Upper lobe of left lung (tissue), 4 donors: ENCODE results near the gene SPOCK3.

Source experiments
- CTCF ChIP-seq, 6 experiments: fragments of 450-650 bp in 4 of 6; fragments of 200-600 bp in 2 of 6; sonication (generic) in 2 of 6; IDR thresholded peaks; one replicate each; pipeline ENCODE4 v1.5.1; 2016 to 2019; ENCODE audit warnings: antibody characterized with exemption in 6 of 6
- EP300 ChIP-seq, 4 donors: sonication (generic); formaldehyde crosslinking; IDR thresholded peaks; one replicate each; pipeline ENCODE4 v1.5.1; 2017; ENCODE audit warnings: antibody characterized with exemption in 4 of 4, control low read depth in 2 of 4
- POLR2AphosphoS5 ChIP-seq, 2 donors: sonication (generic); formaldehyde crosslinking; IDR thresholded peaks; one replicate each; pipeline ENCODE4 v1.5.1; 2017; ENCODE audit warnings: antibody characterized with exemption in 2 of 2

DNA sequence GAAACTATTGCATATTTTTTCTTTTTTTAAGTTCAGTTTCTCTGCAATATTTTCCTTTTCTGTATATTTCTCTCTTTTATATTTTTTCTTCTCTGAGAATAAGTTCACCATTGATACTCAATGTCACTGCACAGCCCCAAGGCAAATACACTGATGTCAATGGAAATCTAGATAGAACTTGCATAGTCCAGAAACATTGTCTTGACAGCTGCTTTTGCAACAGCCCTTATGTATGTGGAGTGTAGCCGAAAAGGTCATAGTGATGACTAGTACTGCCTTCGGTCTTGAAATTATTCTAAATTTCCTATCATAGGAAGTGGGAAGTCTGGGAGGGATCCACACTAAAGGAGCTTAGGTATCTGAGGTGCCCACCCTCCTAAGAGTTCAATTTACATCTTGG is 150.0 kb downstream of the SPOCK3 start:
- TF ChIP-seq CTCF (IDR thresholded peaks at IDR 0.05) (no peak), POLR2AphosphoS5 (IDR thresholded peaks at IDR 0.05) (no peak), EP300 (IDR thresholded peaks at IDR 0.05) (no peak)
